Activated B cell treated with CpG ODN at 0.5 μM for 24 hours (primary cell): ENCODE data around the gene MEA1. TPM values are rescaled to one million over a fixed set of nuclear protein-coding genes. Genes with fewer than 3 reads are reported as not detected.

Source experiments
- ATAC-seq: fragments of 200-7000 bp; cut with Tn5 transposase; one replicate; pipeline ENCODE4 v1.10.0; 2021; ENCODE audit warnings: low read depth, mild to moderate bottlenecking, moderate library complexity
- CTCF ChIA-PET: fragments of 350-600 bp; sonication (Branson Sonifier 250); formaldehyde crosslinking; loops from one replicate; lab custom pipeline; 2021; ENCODE audit warnings: antibody characterized with exemption; lab: Charles Lee
- POLR2A ChIA-PET: fragments of 350-600 bp; sonication (Branson Sonifier 250); formaldehyde crosslinking; loops from one replicate; lab custom pipeline; 2021; ENCODE audit warnings: antibody characterized with exemption; lab: Charles Lee
- DNase-seq: peaks from one replicate; pipeline ENCODE4 v3.0.0; 2022
- H3K27ac Mint-ChIP-seq: one replicate; pipeline ENCODE4 v1.8.0; 2020; ENCODE audit warnings: mixed read lengths
- H3K27me3 Mint-ChIP-seq: one replicate; pipeline ENCODE4 v1.8.0; 2021; ENCODE audit warnings: mixed read lengths
- H3K36me3 Mint-ChIP-seq: one replicate; pipeline ENCODE4 v1.8.0; 2021; ENCODE audit warnings: low read depth, mixed read lengths
- H3K4me1 Mint-ChIP-seq: one replicate; pipeline ENCODE4 v1.8.0; 2021; ENCODE audit warnings: mixed read lengths
- H3K4me3 Mint-ChIP-seq: one replicate; pipeline ENCODE4 v1.8.0; 2020; ENCODE audit warnings: mild to moderate bottlenecking, mixed read lengths
- H3K9me3 Mint-ChIP-seq: one replicate; pipeline ENCODE4 v1.8.0; 2020; ENCODE audit warnings: mixed read lengths
- CTCF ChIP-seq: fragments of 200-600 bp; IDR thresholded peaks from one replicate; pipeline ENCODE4 v1.8.0; 2022; ENCODE audit warnings: antibody characterized with exemption, mild to moderate bottlenecking
- intact Hi-C: fragments of 100-400 bp; cut with micrococcal nuclease; formaldehyde crosslinking; loops from one replicate; pipeline ENCODE4 v1.15.1; 2024
- total RNA-seq: library from RNA; stranded (reverse); gene quantifications from 2 replicates; pipeline ENCODE4 v1.2.3, GENCODE V29; 2022

MEA1 gene
- total RNA-seq, 1 donor from 2014 or later = 44.4 TPM

GRCh38 chr6:42963179-42963854 is 50.4 kb downstream of the MEA1 start:
- Mint-ChIP-seq H3K36me3 (peaks cover 27% of the 10 kb centered on the region), H3K27ac (no peak overlapping the region), H3K27me3 (no peaks in the 10 kb centered on the region), H3K9me3 (no peaks in the 10 kb centered on the region), H3K4me3 (no peak overlapping the region), H3K4me1 (peaks cover 14% of the 10 kb centered on the region)
- intact Hi-C loops = no loop called here
- CTCF ChIA-PET = interaction anchor here (1.2 kb wide), 1 partner anchor 180 kb away, joined by 3 read pairs; no protein-coding TSS in a partner anchor
- POLR2A ChIA-PET = interaction anchor here (0.6 kb wide), 1 partner anchor 48 kb away, joined by 3 read pairs; no protein-coding TSS in a partner anchor
- no peak for ATAC-seq
- DNase-seq = no peak
- TF ChIP-seq CTCF = no peak

- Mint-ChIP-seq H3K9me3 (no peaks in the 10 kb centered on the region), H3K36me3 (peaks cover 27% of the 10 kb centered on the region), H3K27ac (no peak overlapping the region), H3K27me3 (no peaks in the 10 kb centered on the region), H3K4me1 (peaks cover 14% of the 10 kb centered on the region), H3K4me3 (no peak overlapping the region)
- no peak for ATAC-seq
- POLR2A ChIA-PET = no interaction called here
- DNase-seq = no peak
- no peak for TF ChIP-seq CTCF
- intact Hi-C loops = no loop called here
- CTCF ChIA-PET = no interaction called here
Measured at GRCh38 chr6:42962502-42963178, 51.1 kb downstream of the MEA1 start.

GRCh38 chr6:42962096-42962495 is 51.6 kb downstream of the MEA1 start:
- ChIA-PET POLR2A (interaction anchor here (2.8 kb wide), 1 partner anchor 32 kb away, joined by 18 read pairs; the partner anchor contains the start of gene CNPY3), CTCF (no interaction called here)
- no peak for DNase-seq
- Mint-ChIP-seq H3K9me3 (no peaks in the 10 kb centered on the region), H3K4me3 (no peak overlapping the region), H3K27ac (no peak overlapping the region), H3K27me3 (no peaks in the 10 kb centered on the region), H3K4me1 (peaks cover 14% of the 10 kb centered on the region), H3K36me3 (peaks cover 25% of the 10 kb centered on the region)
- no peak for TF ChIP-seq CTCF
- intact Hi-C loops = no loop called here
- ATAC-seq = no peak

Other genes with a start within 250 kb of the MEA1 start
- gene BICRAL, start 231.9 kb downstream of the MEA1 start, total RNA-seq = 25.2 and 25.5 TPM in 2 replicates
- 94.5 and 110 TPM in 2 replicates for gene RPL7L1, start 134.3 kb downstream of the MEA1 start, total RNA-seq
- not detected in 2 replicates for gene PTCRA, start 97.9 kb downstream of the MEA1 start, total RNA-seq
- gene CNPY3, start 84.5 kb downstream of the MEA1 start, total RNA-seq = 120 and 121 TPM in 2 replicates
- gene GNMT, start 53.2 kb downstream of the MEA1 start, total RNA-seq = 1.7 and 2.3 TPM in 2 replicates
- 11.8 and 13.2 TPM in 2 replicates for gene PEX6, start 34.8 kb downstream of the MEA1 start, total RNA-seq
- 26.7 and 26.8 TPM in 2 replicates for gene PPP2R5D, start 29.4 kb downstream of the MEA1 start, total RNA-seq
- 36.4 and 36.7 TPM in 2 replicates for gene KLHDC3, start 303 bp upstream of the MEA1 start, total RNA-seq
- gene RRP36, start 7.7 kb upstream of the MEA1 start, total RNA-seq = 51.7 and 53.9 TPM in 2 replicates
- gene CUL7, start 39.9 kb upstream of the MEA1 start, total RNA-seq = 15.9 and 19.1 TPM in 2 replicates
- 43.9 and 47.8 TPM in 2 replicates for gene MRPL2, start 45.5 kb upstream of the MEA1 start, total RNA-seq
- gene KLC4, start 45.7 kb upstream of the MEA1 start, total RNA-seq = 17.0 and 19.8 TPM in 2 replicates
- gene PTK7, start 62.4 kb upstream of the MEA1 start, total RNA-seq = 0.66 and 0.82 TPM in 2 replicates
- gene SRF, start 157.3 kb upstream of the MEA1 start, total RNA-seq = 35.9 and 37.8 TPM in 2 replicates
- 69.2 and 70.8 TPM in 2 replicates for gene CUL9, start 168.2 kb upstream of the MEA1 start, total RNA-seq
- gene DNPH1, start 215.5 kb upstream of the MEA1 start, total RNA-seq = 56.7 and 57.5 TPM in 2 replicates
- gene TTBK1, start 229.5 kb upstream of the MEA1 start, total RNA-seq = 0.02 and 0.13 TPM in 2 replicates